Stimulated activated CD8-positive, alpha-beta memory T cell treated with anti-CD3 and anti-CD28 coated beads, Interleukin-15, amount 100 ng/mL, for 24 hours (primary cell): ENCODE data around the gene LYZL6.
"Not testable (repeated sequence)": the region's sequence is repeated elsewhere in the genome, so short reads cannot be mapped to it uniquely, and the experiment has no call there.

Experiments used
- DNase-seq: peaks from one replicate; pipeline ENCODE4 v3.0.0-alpha.2; 2020; ENCODE audit warnings: low read depth

Gene LYZL6

GRCh38 chr17:35947156-35947585 is 3.7 kb upstream of the LYZL6 start:
- no peak for DNase-seq

GRCh38 chr17:35944151-35944550 is 638 bp upstream of the LYZL6 start:
- no peak for DNase-seq

GRCh38 chr17:35942588-35943186 is 826 bp downstream of the LYZL6 start:
- DNase-seq = no peak

GRCh38 chr17:35938492-35938891 is 5.0 kb downstream of the LYZL6 start:
- not testable (repeated sequence) for DNase-seq

- no peak for DNase-seq
These were observed 7.5 kb downstream of the LYZL6 start for GRCh38 chr17:35936063-35936462.

GRCh38 chr17:35934760-35935159 is 8.8 kb downstream of the LYZL6 start:
- no peak for DNase-seq

- no peak for DNase-seq
These were observed 10.9 kb downstream of the LYZL6 start for GRCh38 chr17:35932586-35932985.

GRCh38 chr17:35931794-35932425 is 11.6 kb downstream of the LYZL6 start:
- no peak for DNase-seq

- DNase-seq = peak; percentile 70
These were observed 13.1 kb downstream of the LYZL6 start, which contains the start of gene RDM1 for GRCh38 chr17:35930211-35931065. TSS of gene RDM1 (minus strand) at chr17:35930773. CDS start at chr17:35930727, 46 bp downstream.

GRCh38 chr17:35927714-35928113 is 15.8 kb downstream of the LYZL6 start:
- DNase-seq = no peak

- DNase-seq = no peak
These were observed 19.9 kb downstream of the LYZL6 start for GRCh38 chr17:35923609-35924114.

GRCh38 chr17:35920229-35920628 is 23.3 kb downstream of the LYZL6 start:
- DNase-seq = no peak

- no peak for DNase-seq
These were observed 24.8 kb downstream of the LYZL6 start for GRCh38 chr17:35918665-35919064.

- DNase-seq = no peak
These were observed 25.8 kb downstream of the LYZL6 start for GRCh38 chr17:35917519-35918213.

- no peak for DNase-seq
These were observed 28.2 kb downstream of the LYZL6 start for GRCh38 chr17:35915153-35915964.

- no peak for DNase-seq
These were observed 29.2 kb downstream of the LYZL6 start for GRCh38 chr17:35914354-35914753.

GRCh38 chr17:35913609-35914008 is 29.9 kb downstream of the LYZL6 start:
- DNase-seq = no peak

- no peak for DNase-seq
These were observed 30.6 kb downstream of the LYZL6 start for GRCh38 chr17:35912942-35913341.

- DNase-seq = no peak
These were observed 31.1 kb downstream of the LYZL6 start for GRCh38 chr17:35912339-35912912.

- DNase-seq = no peak
These were observed 34.1 kb downstream of the LYZL6 start for GRCh38 chr17:35909408-35909807.

GRCh38 chr17:35907691-35908090 is 35.8 kb downstream of the LYZL6 start:
- no peak for DNase-seq
